Measurements from ENCODE around the gene ATPAF2.

ATPAF2 gene

DNA sequence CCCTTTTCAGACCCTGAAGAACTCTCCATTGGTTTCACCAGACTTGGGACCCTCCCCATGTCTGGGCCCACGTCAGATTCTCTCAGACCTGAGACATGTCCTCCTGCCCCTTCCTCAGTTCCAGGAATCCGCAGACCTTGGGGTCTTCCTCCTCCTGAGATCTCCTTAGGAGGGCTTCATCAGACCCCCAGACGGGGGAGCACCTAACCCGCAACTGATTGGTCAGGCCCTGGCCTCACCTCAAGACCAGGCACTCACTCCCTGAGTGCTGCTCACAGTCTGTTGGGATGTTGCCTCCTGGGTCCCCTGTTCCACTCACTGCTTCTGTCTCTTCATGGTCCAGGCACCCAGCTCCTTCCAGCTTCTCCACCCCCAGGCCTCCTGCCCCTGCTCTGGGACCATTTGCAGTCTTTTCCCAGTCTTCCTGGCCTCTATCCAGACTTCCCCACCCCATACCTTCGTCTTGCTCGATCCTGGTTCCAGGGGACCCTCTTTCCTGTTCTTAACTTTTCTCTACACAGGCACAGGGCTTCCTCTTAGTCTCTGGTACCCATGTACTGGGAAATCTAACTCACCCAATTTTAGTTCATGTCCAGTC, 1.4 kb upstream of the ATPAF2 start:
- peak overlapping the region; percentile 89 for H3K4me3 ChIP-seq (ENCODE audit: low read length)
- no peak for DNase-seq (ENCODE audit: low read depth)
- TF ChIP-seq, protein P1, sequence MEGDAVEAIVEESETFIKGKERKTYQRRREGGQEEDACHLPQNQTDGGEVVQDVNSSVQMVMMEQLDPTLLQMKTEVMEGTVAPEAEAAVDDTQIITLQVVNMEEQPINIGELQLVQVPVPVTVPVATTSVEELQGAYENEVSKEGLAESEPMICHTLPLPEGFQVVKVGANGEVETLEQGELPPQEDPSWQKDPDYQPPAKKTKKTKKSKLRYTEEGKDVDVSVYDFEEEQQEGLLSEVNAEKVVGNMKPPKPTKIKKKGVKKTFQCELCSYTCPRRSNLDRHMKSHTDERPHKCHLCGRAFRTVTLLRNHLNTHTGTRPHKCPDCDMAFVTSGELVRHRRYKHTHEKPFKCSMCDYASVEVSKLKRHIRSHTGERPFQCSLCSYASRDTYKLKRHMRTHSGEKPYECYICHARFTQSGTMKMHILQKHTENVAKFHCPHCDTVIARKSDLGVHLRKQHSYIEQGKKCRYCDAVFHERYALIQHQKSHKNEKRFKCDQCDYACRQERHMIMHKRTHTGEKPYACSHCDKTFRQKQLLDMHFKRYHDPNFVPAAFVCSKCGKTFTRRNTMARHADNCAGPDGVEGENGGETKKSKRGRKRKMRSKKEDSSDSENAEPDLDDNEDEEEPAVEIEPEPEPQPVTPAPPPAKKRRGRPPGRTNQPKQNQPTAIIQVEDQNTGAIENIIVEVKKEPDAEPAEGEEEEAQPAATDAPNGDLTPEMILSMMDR (IDR thresholded peaks at IDR 0.05; ENCODE audit: insufficient read depth, low read depth, low read length, missing control alignments), result no peak

DNA sequence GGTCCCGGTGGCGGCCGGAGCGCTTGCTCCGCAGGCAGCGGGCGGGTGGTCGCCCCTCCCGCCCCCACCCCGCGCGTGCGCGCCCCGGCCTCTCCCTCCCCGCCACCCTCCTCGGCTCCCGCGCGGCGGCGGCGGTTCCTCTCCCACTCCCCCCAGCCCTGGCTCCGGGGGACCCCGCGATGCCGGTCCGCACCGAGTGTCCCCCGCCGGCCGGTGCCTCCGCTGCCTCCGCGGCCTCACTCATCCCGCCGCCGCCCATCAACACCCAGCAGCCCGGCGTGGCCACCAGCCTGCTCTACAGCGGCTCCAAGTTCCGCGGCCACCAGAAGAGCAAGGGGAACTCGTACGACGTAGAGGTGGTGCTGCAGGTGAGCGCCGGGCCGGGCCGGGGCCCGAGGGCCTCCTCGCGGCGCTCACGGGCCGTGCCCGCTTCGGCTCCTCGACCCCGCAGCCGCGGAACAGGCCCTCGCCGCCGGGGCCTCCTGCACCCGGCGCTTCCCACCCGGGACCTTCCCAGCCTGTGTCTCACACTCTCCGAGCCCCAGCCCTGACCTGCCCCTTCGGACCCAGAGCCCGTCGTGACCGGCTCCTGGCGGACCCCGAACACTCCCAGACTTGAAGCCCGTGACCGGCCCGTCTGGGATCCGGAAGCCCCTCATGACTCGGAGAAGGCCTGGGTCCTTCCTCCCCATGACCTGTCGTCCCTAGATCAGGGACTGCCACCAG, 730 bp upstream of the ATPAF2 start:
- H3K4me3 ChIP-seq (ENCODE audit: low read length), result peak overlapping the region; percentile 89
- peak; percentile 27 for DNase-seq (ENCODE audit: low read depth)
- TF ChIP-seq, protein P1 (IDR thresholded peaks at IDR 0.05; ENCODE audit: insufficient read depth, low read depth, low read length, missing control alignments), result no peak

DNA sequence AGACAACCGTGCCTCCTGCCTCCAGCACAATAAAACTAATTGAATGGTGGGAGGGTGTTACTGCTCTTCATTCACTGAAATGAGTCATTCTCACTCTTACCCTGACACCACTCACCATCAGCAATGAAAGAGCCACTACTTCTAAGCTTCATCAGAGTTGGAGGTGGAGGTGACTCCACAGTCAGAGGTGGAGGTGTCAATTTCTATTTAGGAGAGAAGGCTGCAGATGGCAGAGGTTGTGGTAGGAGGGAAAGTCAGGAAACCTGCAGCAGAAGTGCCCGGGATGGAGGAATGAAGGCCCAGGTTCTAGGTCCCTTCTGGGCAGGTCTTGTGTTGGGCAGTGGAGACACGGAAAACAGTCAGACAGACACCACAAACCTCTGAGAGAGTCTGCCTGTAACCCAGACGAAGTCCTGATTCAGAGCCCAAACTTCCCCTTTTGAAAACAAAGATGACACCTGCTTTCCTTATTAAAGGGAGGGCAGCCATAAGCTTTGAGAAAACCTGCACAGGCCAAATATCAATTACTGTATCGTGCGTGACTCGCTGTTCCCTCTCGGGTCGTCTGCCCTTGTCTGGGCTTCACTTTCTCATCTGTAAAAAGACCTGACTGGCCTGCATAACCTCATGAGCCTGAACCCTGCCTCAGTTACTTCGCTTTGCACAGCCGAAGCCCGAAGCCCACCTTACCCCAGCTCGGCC, 668 bp downstream of the ATPAF2 start:
- DNase-seq (ENCODE audit: low read depth), result peak; percentile 53
- H3K4me3 ChIP-seq (ENCODE audit: low read length), result peak overlapping the region; percentile 89
- TF ChIP-seq, protein P1 (IDR thresholded peaks at IDR 0.05; ENCODE audit: insufficient read depth, low read depth, low read length, missing control alignments), result no peak

DNA sequence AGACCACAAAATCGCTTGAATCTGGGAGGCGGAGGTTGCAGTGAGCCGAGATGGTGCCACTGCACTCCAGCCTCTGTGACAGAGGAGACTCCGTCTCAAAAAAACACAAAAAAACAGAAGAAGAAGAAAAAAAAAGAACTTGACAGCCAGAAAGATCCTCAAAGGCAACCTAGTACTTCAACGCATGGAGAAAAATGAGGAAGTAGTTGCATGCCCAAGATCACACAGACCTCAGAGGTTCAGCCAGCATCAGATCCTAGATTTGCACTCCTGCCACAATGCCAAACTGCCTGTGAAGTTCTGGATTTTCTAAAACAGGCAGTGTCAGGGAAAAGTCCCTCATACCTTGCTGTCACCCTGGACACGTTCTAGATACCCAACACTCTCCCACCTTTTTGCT, 1.5 kb downstream of the ATPAF2 start:
- TF ChIP-seq, protein P1 (IDR thresholded peaks at IDR 0.05; ENCODE audit: insufficient read depth, low read depth, low read length, missing control alignments), result no peak
- H3K4me3 ChIP-seq (ENCODE audit: low read length), result no peak overlapping the region
- DNase-seq (ENCODE audit: low read depth), result no peak

DNA sequence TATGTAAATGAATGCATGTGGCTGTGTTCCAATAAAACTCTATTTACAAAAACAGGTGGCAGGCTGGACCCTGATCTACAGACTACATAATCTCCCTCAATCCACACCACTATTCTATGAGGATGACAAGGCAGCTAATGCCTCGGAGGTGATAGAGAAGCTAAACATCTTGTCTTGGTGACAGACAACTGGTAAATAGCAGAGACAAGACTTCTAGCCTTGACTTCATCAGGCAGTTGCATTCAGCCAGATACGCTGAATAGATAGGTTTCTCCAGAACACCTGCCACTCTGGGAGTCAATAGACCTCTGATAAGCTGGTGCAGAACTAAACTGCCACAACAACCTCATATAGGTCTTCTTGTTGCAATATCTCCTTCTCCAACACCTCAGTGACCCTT, 3.3 kb downstream of the ATPAF2 start:
- H3K4me3 ChIP-seq (ENCODE audit: low read length), result no peak overlapping the region
- TF ChIP-seq, protein P1 (IDR thresholded peaks at IDR 0.05; ENCODE audit: insufficient read depth, low read depth, low read length, missing control alignments), result no peak
- no peak for DNase-seq (ENCODE audit: low read depth)

DNA sequence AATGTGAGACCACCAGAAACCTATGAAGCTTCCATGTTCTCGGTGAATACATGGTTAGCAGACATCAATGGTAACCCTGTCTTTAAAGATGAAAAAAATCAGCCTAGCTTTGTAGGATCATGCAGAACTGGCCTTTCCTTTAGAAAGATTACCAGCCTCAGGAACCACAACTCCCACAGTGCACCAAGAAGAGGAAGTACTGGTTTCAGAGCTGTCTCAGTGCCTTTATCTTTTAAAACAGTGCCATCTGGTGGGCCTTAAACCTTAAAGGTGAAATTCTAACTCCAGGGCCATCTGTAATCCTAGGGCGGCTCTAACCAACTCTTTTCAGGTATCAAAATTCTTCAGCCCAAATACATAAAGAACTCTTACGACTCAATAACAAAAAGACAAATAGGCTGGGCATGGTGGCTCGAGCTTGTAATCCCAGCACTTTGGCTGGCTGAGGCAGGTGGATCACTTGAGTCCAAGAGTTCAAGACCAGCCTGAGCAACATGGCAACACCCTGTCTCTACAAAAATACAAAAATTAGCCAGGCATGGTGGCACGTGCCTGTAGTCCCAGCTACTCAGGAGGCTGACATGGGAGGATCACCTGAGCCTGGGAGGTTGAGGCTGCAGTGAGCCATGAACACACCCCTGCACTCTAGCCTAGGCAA, 5.4 kb downstream of the ATPAF2 start:
- H3K4me3 ChIP-seq (ENCODE audit: low read length), result no peak overlapping the region
- TF ChIP-seq, protein P1 (IDR thresholded peaks at IDR 0.05; ENCODE audit: insufficient read depth, low read depth, low read length, missing control alignments), result peak; percentile 62
- peak; percentile 88 for DNase-seq (ENCODE audit: low read depth)

Measured in epithelial cell of esophagus (primary cell).